B cell (primary cell): Measurements from ENCODE around the gene SPIRE1. TPM values are rescaled to one million over a fixed set of nuclear protein-coding genes. Genes with fewer than 3 reads are reported as not detected.

Experiments used
- ATAC-seq: fragments of 200-7000 bp; cut with Tn5 transposase; one replicate; pipeline ENCODE4 v1.10.0; 2021; ENCODE audit warnings: low read depth, mild to moderate bottlenecking, moderate number of reproducible peaks, moderate library complexity
- CTCF ChIA-PET: fragments of 350-600 bp; sonication (Branson Sonifier 250); formaldehyde crosslinking; loops from one replicate; lab custom pipeline; 2021; ENCODE audit warnings: antibody characterized with exemption, inconsistent platforms; lab: Charles Lee
- POLR2A ChIA-PET: fragments of 350-600 bp; sonication (Branson Sonifier 250); formaldehyde crosslinking; loops from one replicate; lab custom pipeline; 2021; ENCODE audit warnings: antibody characterized with exemption; lab: Charles Lee
- DNase-seq: peaks from one replicate; pipeline ENCODE4 v3.0.0; 2013
- H2AFZ ChIP-seq: 2 replicates; pipeline ENCODE4 v1.6.1; 2012; ENCODE audit warnings: mild to moderate bottlenecking, low read depth, low read length; ENCODE audit not compliant: insufficient read depth, poor library complexity, severe bottlenecking
- H3K27ac ChIP-seq, 2 donors: 1 replicate in 1 of 2; 2 replicates in 1 of 2; pipeline ENCODE4 v1.5.1; 2012 to 2013; ENCODE audit warnings: low read length in 2 of 2, mild to moderate bottlenecking in 2 of 2, moderate library complexity in 1 of 2
- H3K27me3 ChIP-seq, 4 experiments: fragments of 200-600 bp in 1 of 4; sonication (generic) in 1 of 4; replicated peaks in 1 of 4; 1 replicate in 2 of 4; 2 replicates in 2 of 4; pipeline versions ENCODE4 v1.6.1 to v1.7.0; 2013 to 2016; ENCODE audit warnings: low read length in 3 of 4, mild to moderate bottlenecking in 2 of 4, mixed read lengths in 1 of 4, moderate library complexity in 1 of 4; ENCODE audit not compliant: insufficient read depth in 4 of 4, control insufficient read depth in 3 of 4; ENCODE audit errors: control extremely low read depth in 1 of 4
- H3K36me3 ChIP-seq, 2 experiments: replicated peaks in 1 of 2; 1 replicate in 1 of 2; 2 replicates in 1 of 2; pipeline versions ENCODE4 v1.6.1 to v1.7.1; 2013; ENCODE audit warnings: low read length in 1 of 2; ENCODE audit not compliant: insufficient read depth in 2 of 2, control insufficient read depth in 1 of 2; ENCODE audit errors: control extremely low read depth in 1 of 2, extremely low read depth in 1 of 2
- H3K4me1 ChIP-seq, 2 donors: fragments of 200-600 bp in 1 of 2; sonication (generic) in 1 of 2; 1 replicate in 1 of 2; 2 replicates in 1 of 2; pipeline versions ENCODE4 v1.5.1 to v1.6.1; 2013 to 2017; ENCODE audit warnings: low read length in 2 of 2; ENCODE audit not compliant: control insufficient read depth in 2 of 2, insufficient read depth in 2 of 2
- H3K4me2 ChIP-seq: replicated peaks from 2 replicates; pipeline ENCODE3; 2012; ENCODE audit warnings: mild to moderate bottlenecking, low read depth, low read length; ENCODE audit not compliant: poor library complexity, severe bottlenecking
- H3K4me3 ChIP-seq, 5 experiments: fragments of 200-600 bp in 1 of 5; sonication (generic) in 1 of 5; 1 replicate in 3 of 5; 2 replicates in 2 of 5; pipeline versions ENCODE4 v1.5.1 to v1.7.0; 2011 to 2016; ENCODE audit warnings: low read length in 4 of 5, mild to moderate bottlenecking in 4 of 5, low read depth in 2 of 5, control low read depth in 1 of 5, moderate library complexity in 1 of 5; ENCODE audit not compliant: insufficient read depth in 1 of 5; ENCODE audit errors: control extremely low read depth in 1 of 5, extremely low read depth in 1 of 5
- H3K79me2 ChIP-seq: fragments of 200-600 bp; sonication (generic); one replicate; pipeline ENCODE4 v1.6.0; 2016; ENCODE audit warnings: low read length; ENCODE audit not compliant: control insufficient read depth, insufficient read depth
- H3K9ac ChIP-seq: fragments of 200-600 bp; sonication (generic); 2 replicates; pipeline ENCODE4 v1.6.1; 2017; ENCODE audit warnings: mild to moderate bottlenecking, low read length, moderate library complexity
- H3K9me3 ChIP-seq, 3 donors: one replicate each; pipeline versions ENCODE4 v1.6.1 to v1.7.1; 2013; ENCODE audit warnings: low read length in 2 of 3; ENCODE audit not compliant: control insufficient read depth in 2 of 3, insufficient read depth in 1 of 3; ENCODE audit errors: control extremely low read depth in 1 of 3
- H4K20me1 ChIP-seq: 2 replicates; pipeline ENCODE4 v1.6.0; 2012; ENCODE audit warnings: mild to moderate bottlenecking, low read length; ENCODE audit not compliant: insufficient read depth, control insufficient read depth, poor library complexity, severe bottlenecking
- H3K27ac Mint-ChIP-seq: one replicate; pipeline ENCODE4 v1.8.0; 2021; ENCODE audit warnings: mixed read lengths
- H3K27me3 Mint-ChIP-seq: one replicate; pipeline ENCODE4 v1.8.0; 2021; ENCODE audit warnings: mixed read lengths
- H3K4me1 Mint-ChIP-seq: one replicate; pipeline ENCODE4 v1.8.0; 2021; ENCODE audit warnings: mixed read lengths
- H3K4me3 Mint-ChIP-seq: one replicate; pipeline ENCODE4 v1.8.0; 2021; ENCODE audit warnings: mixed read lengths
- H3K9me3 Mint-ChIP-seq: one replicate; pipeline ENCODE4 v1.8.0; 2022; ENCODE audit warnings: mixed read lengths; ENCODE audit not compliant: insufficient read depth
- CTCF ChIP-seq: fragments of 200-600 bp; IDR thresholded peaks from one replicate; pipeline ENCODE4 v1.8.0; 2022; ENCODE audit warnings: antibody characterized with exemption, mild to moderate bottlenecking
- EZH2 ChIP-seq: IDR thresholded peaks from 2 replicates; pipeline ENCODE4 v1.6.1; 2012; ENCODE audit warnings: borderline replicate concordance, low read depth, mild to moderate bottlenecking, moderate library complexity, low read length; ENCODE audit not compliant: insufficient read depth, poor library complexity, severe bottlenecking
- WGBS: methylation state at CpG from one replicate; pipeline ENCODE4 v1.1.5; 2013; ENCODE audit warnings: missing lambda C conversion rate; ENCODE audit not compliant: insufficient coverage; 5-methylcytosine and 5-hydroxymethylcytosine counted together
- intact Hi-C: fragments of 100-400 bp; cut with micrococcal nuclease; formaldehyde crosslinking; loops from one replicate; pipeline ENCODE4 v1.10.0; 2022
- polyA plus RNA-seq: library from polyadenylated mRNA; depleted of rRNA; stranded (reverse); fragments of >200 nt; gene quantifications from 2 replicates; pipeline ENCODE4 v1.2.3, GENCODE V29; 2012
- total RNA-seq, 2 donors: library from RNA; stranded (reverse); fragments of 120-200 nt in 1 of 2; gene quantifications; 1 replicate in 1 of 2; 2 replicates in 1 of 2; pipeline versions ENCODE4 v1.2.3 to v1.2.4, GENCODE V29; 2013 to 2022

SPIRE1 gene
- total and polyA plus RNA-seq, 2 donors (not counting 1 experiment from before 2014, with no cell fraction given): 0.22 to 4.0 TPM

DNA sequence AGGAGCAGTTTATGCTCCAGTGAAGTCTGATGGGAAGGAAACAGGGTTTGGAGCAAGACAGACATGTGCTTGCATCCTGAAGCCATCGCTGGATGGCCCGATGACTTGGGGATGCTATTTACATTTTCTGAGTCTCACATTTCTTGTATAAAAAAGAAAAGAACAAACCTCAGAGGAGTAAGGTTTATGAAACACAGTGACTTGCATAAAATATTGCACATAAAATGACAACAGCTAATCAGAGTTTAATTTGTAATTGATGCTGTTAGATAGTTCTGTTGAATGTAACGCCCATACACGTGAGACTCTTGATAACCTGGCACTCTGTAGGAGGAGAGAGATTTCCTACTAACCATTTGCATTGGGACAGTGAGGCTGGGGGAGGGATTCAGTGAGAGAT is 233.7 kb downstream of the SPIRE1 start:
- no peaks in the 10 kb centered on the region for H3K79me2 ChIP-seq
- no peaks in the 10 kb centered on the region for H3K9me3 Mint-ChIP-seq
- H3K27me3 ChIP-seq: peaks cover 0 to 14% (median 2%) of the 10 kb centered on the region in 4 experiments
- TF ChIP-seq EZH2: no peak
- no peak for TF ChIP-seq CTCF
- H3K4me1 ChIP-seq: peaks cover 5 to 14% of the 10 kb centered on the region in 2 donors
- no peaks in the 10 kb centered on the region for H3K9me3 ChIP-seq
- intact Hi-C loops: loop anchor here (5.0 kb wide), 1 partner anchor 47 kb away; the partner anchor contains the start of gene AFG3L2
- no CpG with 5 or more reads among the region's 4 CpGs for WGBS
- H3K9ac ChIP-seq: no peak overlapping the region
- H3K4me2 ChIP-seq: no peak overlapping the region
- H3K4me1 Mint-ChIP-seq: peaks cover 12% of the 10 kb centered on the region
- H3K27me3 Mint-ChIP-seq: no peaks in the 10 kb centered on the region
- CTCF ChIA-PET: no interaction called here
- H3K27ac ChIP-seq: no peak overlapping the region
- no peak overlapping the region for H3K4me3 Mint-ChIP-seq
- ATAC-seq: no peak
- no peaks in the 10 kb centered on the region for H3K36me3 ChIP-seq
- H4K20me1 ChIP-seq: no peaks in the 10 kb centered on the region
- H2AFZ ChIP-seq: no peak overlapping the region
- POLR2A ChIA-PET: no interaction called here
- no peak for DNase-seq
- no peak overlapping the region for H3K27ac Mint-ChIP-seq
- H3K4me3 ChIP-seq: no peak overlapping the region

GRCh38 chr18:12423820-12424219 is 234.1 kb downstream of the SPIRE1 start:
- intact Hi-C loops: loop anchor here (5.0 kb wide), 1 partner anchor 47 kb away; the partner anchor contains the start of gene AFG3L2
- H4K20me1 ChIP-seq: no peaks in the 10 kb centered on the region
- no peak overlapping the region for H3K27ac ChIP-seq
- Mint-ChIP-seq H3K27ac (no peak overlapping the region), H3K9me3 (no peaks in the 10 kb centered on the region), H3K4me1 (peaks cover 12% of the 10 kb centered on the region), H3K4me3 (no peak overlapping the region), H3K27me3 (no peaks in the 10 kb centered on the region)
- POLR2A ChIA-PET: no interaction called here
- peaks cover 5 to 14% of the 10 kb centered on the region in 2 donors for H3K4me1 ChIP-seq
- H3K27me3 ChIP-seq: peaks cover 0 to 14% (median 2%) of the 10 kb centered on the region in 4 experiments
- no peak for ATAC-seq
- H3K79me2 ChIP-seq: no peaks in the 10 kb centered on the region
- no peak overlapping the region for H2AFZ ChIP-seq
- H3K9ac ChIP-seq: no peak overlapping the region
- no peaks in the 10 kb centered on the region for H3K36me3 ChIP-seq
- DNase-seq: no peak
- H3K9me3 ChIP-seq: no peaks in the 10 kb centered on the region
- TF ChIP-seq CTCF: no peak
- 75% methylated on average over 4 of the region's 5 CpGs for WGBS
- no peak overlapping the region for H3K4me2 ChIP-seq
- CTCF ChIA-PET: no interaction called here
- no peak overlapping the region for H3K4me3 ChIP-seq
